Posterior vena cava (tissue), 2 donors: ENCODE measurements around the gene CS. TPM values are rescaled to one million over a fixed set of nuclear protein-coding genes. Genes with fewer than 3 reads are reported as not detected.
"Not testable (repeated sequence)": the region's sequence is repeated elsewhere in the genome, so short reads cannot be mapped to it uniquely, and the experiment has no call there.

Experiments used
- DNase-seq: peaks from one replicate; pipeline ENCODE4 v3.0.0-alpha.2; 2020; ENCODE audit warnings: low spot score
- intact Hi-C, 2 donors: fragments of 100-400 bp; cut with DNase I; formaldehyde crosslinking; loops; one replicate each; pipeline versions ENCODE4 v1.14.1 to v1.14.2; 2022 to 2023
- long read RNA-seq, 2 donors: library from polyadenylated mRNA; unstranded; transcript quantifications; one replicate each; pipeline ENCODE4 v2.0.0, GENCODE V29; 2020 to 2021
- total RNA-seq, 2 donors: library from RNA; stranded (reverse); fragmentation: NEBNext Ultra II Directional; extraction: Animal tissue kit (Norgen Biotek cat#: 25700); gene quantifications; one replicate each; pipeline ENCODE4 v1.2.1, GENCODE V29; 2021
- donor health status: DM: yes; HTN: yes; CAD: no.
- donor health status: DM: yes; HTN: yes; CAD: no.

Gene CS
- 100 to 1,000 TPM; 109 to 115 TPM for total RNA-seq
- long read RNA-seq, donor 1, transcript CS-201 (11 exons, 2,975 nt): major isoform, 31 of 48 reads
- long read RNA-seq, donor 1, partial matches to known transcripts: 9 of 48 reads
- long read RNA-seq, donor 1, other reads (novel, unspliced or antisense): 8 of 48 reads
- long read RNA-seq, donor 2, transcript CS-201 (11 exons, 2,975 nt): major isoform, 90 of 112 reads
- long read RNA-seq, donor 2, partial matches to known transcripts: 17 of 112 reads
- long read RNA-seq, donor 2, other reads (novel, unspliced or antisense): 2 of 112 reads

GRCh38 chr12:56299853-56300643, at the start of gene CS:
Gene CS, minus strand, starts transcription at chr12:56300330. Its CDS starts 129 bp downstream, at chr12:56300201.
- DNase-seq: peak; percentile 99
- intact Hi-C loops: no loop called here

GRCh38 chr12:56348776-56349175, 48.6 kb upstream of the CS start:
- DNase-seq: no peak

GRCh38 chr12:56347255-56347654, 47.1 kb upstream of the CS start:
- DNase-seq, intact Hi-C loops: not testable (repeated sequence)

More at GRCh38 chr12:56348776-56349175, 48.6 kb upstream of the CS start:
- intact Hi-C loops: no loop called here

GRCh38 chr12:56346675-56347074, 46.5 kb upstream of the CS start:
- DNase-seq: no peak
- intact Hi-C loops: no loop called here

- intact Hi-C loops, DNase-seq: not testable (repeated sequence)
These were observed 42.2 kb upstream of the CS start for GRCh38 chr12:56342290-56342689.

GRCh38 chr12:56341616-56342015, 41.5 kb upstream of the CS start:
- intact Hi-C loops: no loop called here
- DNase-seq: no peak

- intact Hi-C loops: no loop called here
- no peak for DNase-seq
These were observed 39.0 kb upstream of the CS start for GRCh38 chr12:56339158-56339422.

- intact Hi-C loops: no loop called here
- no peak for DNase-seq
These were observed 38.4 kb upstream of the CS start, which contains the start of gene IL23A for GRCh38 chr12:56338308-56339157. Gene IL23A, plus strand, starts transcription at chr12:56338884. Its CDS starts 161 bp downstream, at chr12:56339045.

- intact Hi-C loops: no loop called here
- no peak for DNase-seq
These were observed 37.7 kb upstream of the CS start for GRCh38 chr12:56337753-56338251.

- DNase-seq: no peak
- intact Hi-C loops: no loop called here
These were observed 36.4 kb upstream of the CS start for GRCh38 chr12:56336361-56337167.

GRCh38 chr12:56335527-56335926, 35.4 kb upstream of the CS start:
- DNase-seq, intact Hi-C loops: not testable (repeated sequence)

- intact Hi-C loops: no loop called here
These were observed 34.3 kb upstream of the CS start for GRCh38 chr12:56334490-56334793.

GRCh38 chr12:56333679-56334489, 33.8 kb upstream of the CS start, which contains the start of gene PAN2:
Gene PAN2, minus strand, starts transcription at chr12:56334000. Its CDS starts 906 bp downstream, at chr12:56333094.
- intact Hi-C loops: no loop called here
- DNase-seq: peak; percentile 98

More at GRCh38 chr12:56334490-56334793, 34.3 kb upstream of the CS start:
- no peak for DNase-seq

- intact Hi-C loops: no loop called here
- no peak for DNase-seq
These were observed 33.1 kb upstream of the CS start for GRCh38 chr12:56333197-56333678.

GRCh38 chr12:56332512-56333196, 32.5 kb upstream of the CS start:
- DNase-seq: no peak
- intact Hi-C loops: no loop called here

GRCh38 chr12:56330936-56331490, 30.9 kb upstream of the CS start:
- DNase-seq: no peak
- intact Hi-C loops: no loop called here

GRCh38 chr12:56326533-56326932, 26.4 kb upstream of the CS start:
- intact Hi-C loops: no loop called here
- DNase-seq: no peak
